ENCODE measurements around the gene ALPK3.

- TF ChIP-seq CTCF (IDR thresholded peaks at IDR 0.05 in 4 of 5, conservative IDR thresholded peaks at IDR 0.05 in 1 of 5) (no peak), POLR2A (IDR thresholded peaks at IDR 0.05) (no peak)
These were observed 46.6 kb downstream of the ALPK3 start for GRCh38 chr15:84863565-84864443.
